GM20000 (cell line): ENCODE results near the gene BMI1.
"Not testable (repeated sequence)": the region's sequence is repeated elsewhere in the genome, so short reads cannot be mapped to it uniquely, and the experiment has no call there.

ENCODE experiments used
- DNase-seq: peaks from one replicate; pipeline ENCODE4 v3.0.0; 2012; ENCODE audit warnings: low spot score
- TF ChIP-seq, protein P1 (sequence below): IDR thresholded peaks from 2 replicates; pipeline ENCODE4 v1.5.1; 2012; ENCODE audit warnings: mild to moderate bottlenecking, control low read depth; ENCODE audit errors: extremely low read depth, missing control alignments

BMI1 gene

DNA sequence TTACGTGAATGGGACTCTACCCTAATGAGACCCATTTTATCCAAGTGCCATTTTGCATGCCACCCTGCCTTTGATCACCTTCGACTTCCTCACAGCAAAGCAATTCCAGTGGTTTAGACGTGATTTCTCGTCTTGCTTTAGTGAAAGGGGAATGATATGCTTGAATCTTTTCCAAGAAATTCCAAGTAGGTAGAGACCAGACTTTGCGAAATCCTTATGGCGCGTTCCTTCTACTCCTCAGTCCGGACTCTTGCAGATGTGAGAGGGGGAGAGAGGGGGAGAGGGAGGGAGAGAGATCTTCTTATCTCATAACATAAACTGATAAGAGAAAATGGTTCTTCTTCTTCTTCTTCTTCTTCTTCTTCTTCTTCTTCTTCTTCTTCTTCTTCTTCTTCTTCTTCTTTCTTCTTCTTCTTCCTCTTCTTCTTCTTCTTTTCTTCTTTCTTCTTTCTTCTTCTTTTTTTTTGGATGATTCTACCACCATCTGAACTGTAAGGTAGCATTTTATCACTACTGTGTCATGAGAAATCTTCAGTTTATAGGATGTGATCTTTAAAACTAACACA lies 25.3 kb downstream of the BMI1 start:
- TF ChIP-seq, protein P1, sequence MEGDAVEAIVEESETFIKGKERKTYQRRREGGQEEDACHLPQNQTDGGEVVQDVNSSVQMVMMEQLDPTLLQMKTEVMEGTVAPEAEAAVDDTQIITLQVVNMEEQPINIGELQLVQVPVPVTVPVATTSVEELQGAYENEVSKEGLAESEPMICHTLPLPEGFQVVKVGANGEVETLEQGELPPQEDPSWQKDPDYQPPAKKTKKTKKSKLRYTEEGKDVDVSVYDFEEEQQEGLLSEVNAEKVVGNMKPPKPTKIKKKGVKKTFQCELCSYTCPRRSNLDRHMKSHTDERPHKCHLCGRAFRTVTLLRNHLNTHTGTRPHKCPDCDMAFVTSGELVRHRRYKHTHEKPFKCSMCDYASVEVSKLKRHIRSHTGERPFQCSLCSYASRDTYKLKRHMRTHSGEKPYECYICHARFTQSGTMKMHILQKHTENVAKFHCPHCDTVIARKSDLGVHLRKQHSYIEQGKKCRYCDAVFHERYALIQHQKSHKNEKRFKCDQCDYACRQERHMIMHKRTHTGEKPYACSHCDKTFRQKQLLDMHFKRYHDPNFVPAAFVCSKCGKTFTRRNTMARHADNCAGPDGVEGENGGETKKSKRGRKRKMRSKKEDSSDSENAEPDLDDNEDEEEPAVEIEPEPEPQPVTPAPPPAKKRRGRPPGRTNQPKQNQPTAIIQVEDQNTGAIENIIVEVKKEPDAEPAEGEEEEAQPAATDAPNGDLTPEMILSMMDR: no peak
- no peak for DNase-seq

DNA sequence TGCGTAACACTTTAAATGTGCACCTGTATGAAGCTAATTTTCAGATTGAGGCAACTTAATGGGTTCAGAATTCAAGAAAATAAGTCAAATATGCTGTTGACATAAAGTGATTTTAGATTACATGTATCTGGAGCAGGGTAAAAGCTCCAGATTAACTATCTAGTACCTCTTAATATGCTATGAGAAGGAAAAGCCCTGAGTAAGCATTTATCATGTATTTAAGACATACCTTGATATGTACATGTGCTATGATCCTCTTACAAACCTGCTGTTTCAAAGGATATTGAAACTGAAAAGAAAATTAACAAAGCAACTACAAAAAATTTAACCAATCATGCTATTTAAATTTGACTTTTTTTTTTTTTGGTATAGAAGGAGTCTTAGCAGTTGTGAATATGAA lies 28.9 kb downstream of the BMI1 start:
- TF ChIP-seq, protein P1: no peak
- DNase-seq: no peak

DNA sequence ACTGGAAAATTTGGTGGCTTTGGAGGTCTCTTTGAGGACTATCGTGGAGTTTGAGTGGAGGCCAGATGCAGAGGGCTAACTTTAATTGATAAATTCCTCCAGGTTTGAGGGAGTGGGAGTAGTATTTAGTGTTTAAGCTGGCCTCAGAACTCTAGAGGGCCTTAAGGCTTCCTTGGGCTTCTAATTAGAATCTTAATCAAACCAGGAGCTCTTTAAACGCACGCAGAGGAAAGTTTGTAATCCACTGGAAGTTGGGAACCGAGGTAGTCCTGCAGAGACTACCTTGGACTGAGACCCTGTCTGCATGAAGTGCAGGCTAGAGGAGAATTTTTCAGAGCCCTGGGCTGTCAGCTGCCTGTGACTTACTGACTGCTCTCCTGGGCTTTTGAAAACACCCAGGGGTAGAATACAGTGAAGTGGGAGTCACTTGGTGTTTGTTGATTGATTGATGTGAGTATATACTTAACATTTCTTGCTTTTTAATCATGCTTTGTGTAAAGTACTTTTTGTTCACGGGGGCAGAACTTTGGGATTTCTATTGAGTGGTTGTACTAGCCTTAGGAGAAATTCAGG lies 30.3 kb downstream of the BMI1 start:
- no peak for DNase-seq
- TF ChIP-seq, protein P1: no peak

DNA sequence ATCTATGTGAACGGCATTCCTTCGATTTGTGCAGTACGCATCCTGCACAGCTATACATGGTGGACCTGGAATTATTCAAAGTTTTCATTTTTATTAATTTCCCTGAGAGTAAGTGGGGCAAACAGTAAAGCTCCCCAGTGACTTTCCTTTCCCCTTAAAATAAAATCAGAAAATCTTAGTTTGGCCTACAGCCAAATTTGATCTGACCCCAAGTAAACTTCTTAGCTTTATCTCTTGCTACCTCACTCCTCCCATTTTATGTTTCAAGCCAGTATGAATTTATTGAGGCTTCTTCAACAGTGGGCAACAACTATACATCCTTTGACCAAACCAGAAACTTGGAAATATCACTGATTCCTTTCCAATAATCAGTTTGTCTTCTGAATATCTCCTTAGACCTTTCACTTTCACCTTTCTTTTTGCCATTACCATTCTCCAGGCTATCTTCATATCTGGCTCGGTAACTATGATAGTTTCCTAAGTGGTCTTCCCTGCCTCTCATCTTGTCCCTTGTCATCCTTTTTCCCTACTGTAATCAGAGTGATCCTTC lies 35.5 kb downstream of the BMI1 start:
- DNase-seq: no peak
- TF ChIP-seq, protein P1: no peak

DNA sequence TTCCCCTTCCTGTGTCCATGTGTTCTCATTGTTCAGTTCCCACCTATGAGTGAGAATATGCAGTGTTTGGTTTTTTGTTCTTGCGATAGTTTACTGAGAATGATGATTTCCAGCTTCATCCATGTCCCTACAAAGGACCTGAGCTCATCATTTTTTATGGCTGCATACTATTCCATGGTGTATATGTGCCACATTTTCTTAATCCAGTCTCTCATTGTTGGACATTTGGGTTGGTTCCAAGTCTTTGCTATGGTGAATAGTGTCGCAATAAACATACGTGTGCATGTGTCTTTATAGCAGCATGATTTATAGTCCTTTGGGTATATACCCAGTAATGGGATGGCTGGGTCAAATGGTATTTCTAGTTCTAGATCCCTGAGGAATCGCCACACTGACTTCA lies 36.9 kb downstream of the BMI1 start:
- DNase-seq: not testable (repeated sequence)

DNA sequence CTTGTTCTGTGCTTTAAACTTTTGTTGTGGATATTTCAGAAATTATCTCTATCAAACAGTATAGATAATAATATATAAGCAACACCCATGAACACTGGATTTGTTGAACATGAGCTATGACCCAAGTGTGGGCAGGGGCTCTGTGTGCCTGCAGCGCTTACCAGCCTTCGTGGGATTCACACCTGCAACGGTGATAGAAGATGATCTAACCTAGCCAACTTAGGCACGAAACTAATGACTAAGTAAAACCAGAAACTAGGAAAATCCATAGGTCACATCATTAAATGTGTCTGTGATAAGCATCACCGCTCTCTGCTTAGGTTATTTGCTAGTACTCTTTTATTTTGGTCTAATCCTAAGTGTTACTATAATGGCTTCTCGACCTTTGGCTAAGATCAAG lies 42.4 kb downstream of the BMI1 start:
- TF ChIP-seq, protein P1: no peak
- DNase-seq: no peak

DNA sequence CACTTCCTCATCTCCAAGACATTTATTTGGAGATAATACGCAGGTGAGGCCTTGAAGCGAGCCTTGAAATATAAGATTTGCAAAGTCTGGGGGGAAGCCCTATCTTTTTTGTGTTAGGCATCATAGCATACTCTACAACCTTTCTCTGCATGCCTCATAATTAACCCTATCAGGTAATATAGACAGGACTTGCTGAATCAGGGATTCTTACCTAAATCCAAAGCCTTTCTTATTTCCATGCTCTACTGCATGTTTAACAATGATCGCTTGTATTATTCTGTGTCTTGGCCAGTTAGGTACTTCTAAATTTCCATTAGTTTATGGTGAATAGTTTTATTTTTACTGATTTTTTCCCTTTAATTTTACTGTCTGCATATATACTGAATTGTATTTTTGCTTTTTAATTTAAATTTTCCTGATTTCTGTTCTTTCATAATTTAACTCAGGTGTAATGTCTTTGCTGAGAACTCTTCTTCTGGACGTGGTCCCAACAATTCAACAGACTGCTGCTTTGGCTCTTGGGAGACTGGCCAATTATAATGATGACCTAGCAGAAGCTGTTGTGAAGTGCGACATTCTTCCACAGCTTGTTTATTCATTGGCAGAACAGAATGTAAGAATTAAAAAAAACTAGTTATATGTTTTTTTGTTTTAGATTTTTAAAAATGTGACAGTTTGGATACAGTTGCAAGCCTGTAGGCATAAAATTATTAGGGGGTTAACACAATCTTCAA lies 43.7 kb downstream of the BMI1 start:
- TF ChIP-seq, protein P1: no peak
- no peak for DNase-seq
